ENCODE results near the gene SLC6A5. TPM values are rescaled to one million over a fixed set of nuclear protein-coding genes. Genes with fewer than 3 reads are reported as not detected.

SLC6A5 gene
- total RNA-seq, 1 experiment from 2014 or later, result not detected

DNA sequence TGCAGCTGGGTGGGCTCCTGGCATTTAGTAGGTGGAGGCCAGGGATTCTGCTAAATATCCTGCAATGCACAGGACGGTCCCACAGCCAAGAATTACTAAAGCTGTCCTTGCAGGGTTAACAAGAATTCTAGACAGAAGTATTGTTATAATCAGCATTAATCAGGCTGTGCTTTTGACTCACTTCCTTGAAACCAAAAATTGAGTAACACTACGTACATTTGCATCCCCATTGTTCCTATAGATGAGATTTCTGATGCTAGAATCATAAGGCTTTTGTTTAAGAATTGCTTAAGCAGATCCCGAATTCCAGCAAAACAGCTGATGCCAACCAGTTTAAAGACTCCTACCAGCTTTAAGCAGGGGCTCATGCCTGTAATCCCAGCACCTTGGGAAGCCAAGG, 11.4 kb downstream of the SLC6A5 start:
- no peak overlapping the region for H3K27ac ChIP-seq (ENCODE audit: low read depth, low read length, poor library complexity, severe bottlenecking)
- no peaks in the 10 kb centered on the region for H3K4me1 ChIP-seq (ENCODE audit: insufficient read depth, low read length, poor library complexity, severe bottlenecking)
- no peaks in the 10 kb centered on the region for H3K36me3 ChIP-seq (ENCODE audit: insufficient read depth, low read length, poor library complexity, severe bottlenecking)
- H3K9me3 ChIP-seq (ENCODE audit: low read depth, low read length, poor library complexity, severe bottlenecking), result no peaks in the 10 kb centered on the region
- TF ChIP-seq, protein P1, sequence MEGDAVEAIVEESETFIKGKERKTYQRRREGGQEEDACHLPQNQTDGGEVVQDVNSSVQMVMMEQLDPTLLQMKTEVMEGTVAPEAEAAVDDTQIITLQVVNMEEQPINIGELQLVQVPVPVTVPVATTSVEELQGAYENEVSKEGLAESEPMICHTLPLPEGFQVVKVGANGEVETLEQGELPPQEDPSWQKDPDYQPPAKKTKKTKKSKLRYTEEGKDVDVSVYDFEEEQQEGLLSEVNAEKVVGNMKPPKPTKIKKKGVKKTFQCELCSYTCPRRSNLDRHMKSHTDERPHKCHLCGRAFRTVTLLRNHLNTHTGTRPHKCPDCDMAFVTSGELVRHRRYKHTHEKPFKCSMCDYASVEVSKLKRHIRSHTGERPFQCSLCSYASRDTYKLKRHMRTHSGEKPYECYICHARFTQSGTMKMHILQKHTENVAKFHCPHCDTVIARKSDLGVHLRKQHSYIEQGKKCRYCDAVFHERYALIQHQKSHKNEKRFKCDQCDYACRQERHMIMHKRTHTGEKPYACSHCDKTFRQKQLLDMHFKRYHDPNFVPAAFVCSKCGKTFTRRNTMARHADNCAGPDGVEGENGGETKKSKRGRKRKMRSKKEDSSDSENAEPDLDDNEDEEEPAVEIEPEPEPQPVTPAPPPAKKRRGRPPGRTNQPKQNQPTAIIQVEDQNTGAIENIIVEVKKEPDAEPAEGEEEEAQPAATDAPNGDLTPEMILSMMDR (conservative IDR thresholded peaks at IDR 0.05; ENCODE audit: low read depth, low read length), result no peak
- no TSS peak for BruUV-seq (replicated peaks)
- H3K27me3 ChIP-seq (replicated peaks; ENCODE audit: insufficient read depth, low read depth, low read length, poor library complexity), result peaks cover 32% of the 10 kb centered on the region
- H3K4me3 ChIP-seq (ENCODE audit: low read depth, low read length, poor library complexity, severe bottlenecking), result no peak overlapping the region
- CTCF ChIA-PET, result no interaction called here
- DNase-seq (ENCODE audit: low spot score), result no peak
- POLR2A ChIA-PET (ENCODE audit: low non-redundant PET), result interaction anchor here (0.6 kb wide), 1 partner anchor 1749 kb away, joined by 3 read pairs; no protein-coding TSS in a partner anchor
- intact Hi-C loops (cut with micrococcal nuclease; ENCODE audit: unreplicated experiment), result loop anchor here (10.0 kb wide), 1 partner anchor 486 kb away; no protein-coding TSS in a partner anchor

DNA sequence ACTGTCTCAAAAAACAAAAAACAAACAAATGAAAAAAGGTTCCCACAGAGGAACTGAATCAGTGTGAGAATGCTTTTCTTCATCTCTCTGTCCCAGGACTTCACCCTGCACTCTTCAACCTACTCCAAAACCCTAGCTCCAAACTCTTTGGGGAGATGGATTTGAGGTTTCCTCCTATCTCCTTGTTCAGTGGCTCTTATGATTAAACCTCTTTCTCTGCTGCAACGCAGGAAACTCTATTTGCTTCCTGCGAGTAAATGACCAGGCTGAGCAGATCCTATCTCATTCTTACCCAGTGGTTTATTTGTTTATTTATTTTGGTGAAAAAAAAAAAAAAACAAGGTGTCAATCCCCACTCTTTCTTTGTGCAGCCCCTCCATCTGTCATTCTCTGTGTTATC, 12.0 kb downstream of the SLC6A5 start:
- TF ChIP-seq, protein P1 (conservative IDR thresholded peaks at IDR 0.05; ENCODE audit: low read depth, low read length), result no peak
- TF ChIP-seq EZH2 (IDR thresholded peaks at IDR 0.05; ENCODE audit: borderline replicate concordance, low read depth, low read length, poor library complexity, severe bottlenecking), result no peak
- Histone ChIP-seq H3K27me3 (replicated peaks; ENCODE audit: insufficient read depth, low read depth, low read length, poor library complexity) (peaks cover 26% of the 10 kb centered on the region), H3K9me3 (ENCODE audit: low read depth, low read length, poor library complexity, severe bottlenecking) (no peaks in the 10 kb centered on the region), H3K4me3 (ENCODE audit: low read depth, low read length, poor library complexity, severe bottlenecking) (no peak overlapping the region), H3K4me1 (ENCODE audit: insufficient read depth, low read length, poor library complexity, severe bottlenecking) (no peaks in the 10 kb centered on the region), H3K27ac (ENCODE audit: low read depth, low read length, poor library complexity, severe bottlenecking) (no peak overlapping the region), H3K36me3 (ENCODE audit: insufficient read depth, low read length, poor library complexity, severe bottlenecking) (no peaks in the 10 kb centered on the region)
- BruUV-seq (replicated peaks), result no TSS peak
- ChIA-PET CTCF (no interaction called here), POLR2A (ENCODE audit: low non-redundant PET) (no interaction called here)
- DNase-seq (ENCODE audit: low spot score), result no peak
- intact Hi-C loops (cut with micrococcal nuclease; ENCODE audit: unreplicated experiment), result loop anchor here (10.0 kb wide), 1 partner anchor 487 kb away; no protein-coding TSS in a partner anchor

DNA sequence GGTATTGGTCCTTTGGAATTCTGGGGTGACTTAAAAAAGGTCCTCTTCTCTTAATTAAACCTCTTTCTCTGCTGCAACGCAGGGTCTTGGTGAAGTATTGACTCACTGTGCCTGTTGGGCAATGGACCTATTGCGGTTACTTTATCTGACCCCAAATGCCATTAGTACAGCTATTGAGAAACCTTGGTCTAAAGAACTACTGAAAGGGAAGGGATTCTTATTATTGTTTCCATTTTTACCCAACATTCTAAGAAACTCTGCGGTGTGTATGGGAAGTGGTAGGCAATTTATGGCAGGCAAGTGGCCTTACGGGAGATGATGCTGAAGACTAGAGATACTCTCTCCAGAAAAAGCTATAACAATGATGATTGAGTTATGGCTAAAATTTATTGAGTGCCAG, 12.5 kb downstream of the SLC6A5 start:
- Histone ChIP-seq H3K4me1 (ENCODE audit: insufficient read depth, low read length, poor library complexity, severe bottlenecking) (no peaks in the 10 kb centered on the region), H3K4me3 (ENCODE audit: low read depth, low read length, poor library complexity, severe bottlenecking) (no peak overlapping the region), H3K36me3 (ENCODE audit: insufficient read depth, low read length, poor library complexity, severe bottlenecking) (no peaks in the 10 kb centered on the region), H3K27ac (ENCODE audit: low read depth, low read length, poor library complexity, severe bottlenecking) (no peak overlapping the region), H3K27me3 (replicated peaks; ENCODE audit: insufficient read depth, low read depth, low read length, poor library complexity) (peaks cover 22% of the 10 kb centered on the region), H3K9me3 (ENCODE audit: low read depth, low read length, poor library complexity, severe bottlenecking) (no peaks in the 10 kb centered on the region)
- no peak for TF ChIP-seq EZH2 (IDR thresholded peaks at IDR 0.05; ENCODE audit: borderline replicate concordance, low read depth, low read length, poor library complexity, severe bottlenecking)
- TF ChIP-seq, protein P1 (conservative IDR thresholded peaks at IDR 0.05; ENCODE audit: low read depth, low read length), result no peak
- BruUV-seq (replicated peaks), result no TSS peak
- no peak for DNase-seq (ENCODE audit: low spot score)
- intact Hi-C loops (cut with micrococcal nuclease; ENCODE audit: unreplicated experiment), result loop anchor here (10.0 kb wide), 1 partner anchor 487 kb away; no protein-coding TSS in a partner anchor
- ChIA-PET CTCF (no interaction called here), POLR2A (ENCODE audit: low non-redundant PET) (no interaction called here)

Measured in A673 (cell line).